Right cardiac atrium (tissue), 5 donors: Measurements from ENCODE around the gene RASA1. TPM values are rescaled to one million over a fixed set of nuclear protein-coding genes. Genes with fewer than 3 reads are reported as not detected.

Source experiments
- ATAC-seq, 2 donors: fragments of 200-7000 bp; cut with Tn5 transposase; one replicate each; pipeline versions ENCODE4 v1.8.0 to v1.9.1; 2020; ENCODE audit warnings: moderate library complexity in 2 of 2, mild to moderate bottlenecking in 1 of 2
- DNase-seq, 3 donors: peaks; one replicate each; pipeline ENCODE4 v3.0.0-alpha.2; 2020
- H3K27ac ChIP-seq: one replicate; pipeline ENCODE4 v1.5.1; 2013; ENCODE audit warnings: mild to moderate bottlenecking, low read length, control low read depth, moderate library complexity
- H3K27me3 ChIP-seq: one replicate; pipeline ENCODE4 v1.6.1; 2013; ENCODE audit not compliant: control insufficient read depth, insufficient read depth
- H3K4me1 ChIP-seq: one replicate; pipeline ENCODE4 v1.6.1; 2013; ENCODE audit warnings: low read length; ENCODE audit not compliant: control insufficient read depth, insufficient read depth
- H3K4me3 ChIP-seq: one replicate; pipeline ENCODE4 v1.5.1; 2013; ENCODE audit warnings: low read length, control low read depth
- H3K9me3 ChIP-seq: one replicate; pipeline ENCODE4 v1.6.1; 2013; ENCODE audit warnings: low read length; ENCODE audit not compliant: control insufficient read depth
- WGBS: extraction: QIAGEN DNeasy Blood & Tissue Kit; methylation state at CpG from one replicate; pipeline ENCODE4 v1.1.7; 2013; 5-methylcytosine and 5-hydroxymethylcytosine counted together
- intact Hi-C, 4 donors: fragments of 100-400 bp; cut with DNase I; formaldehyde crosslinking; loops; one replicate each; pipeline versions ENCODE4 v1.11.0 to v1.14.0; 2022 to 2023
- polyA plus RNA-seq: library from polyadenylated mRNA; stranded (reverse); fragments of 200-250 nt; gene quantifications from one replicate; pipeline ENCODE4 v1.2.3, GENCODE V29; 2013
- total RNA-seq, 4 donors: library from RNA; stranded (reverse); fragmentation: NEBNext Ultra II Directional; extraction: Animal tissue kit (Norgen Biotek cat#: 25700); gene quantifications; one replicate each; pipeline ENCODE4 v1.2.1, GENCODE V29; 2021
- donor health status: healthy with polysubstance abuse.
- donor health status: DM: no; HTN: yes; CAD: no.
- donor health status: DM: no; HTN: no; CAD: no.
- donor health status: DM: no; HTN: yes; CAD: no; lungs with severe emphysema.
- donor health status: DM: yes; HTN: yes; CAD: no.

The RASA1 gene
- total and polyA plus RNA-seq, 5 donors, result 8.7 to 21.2 (median 19.8) TPM

DNA sequence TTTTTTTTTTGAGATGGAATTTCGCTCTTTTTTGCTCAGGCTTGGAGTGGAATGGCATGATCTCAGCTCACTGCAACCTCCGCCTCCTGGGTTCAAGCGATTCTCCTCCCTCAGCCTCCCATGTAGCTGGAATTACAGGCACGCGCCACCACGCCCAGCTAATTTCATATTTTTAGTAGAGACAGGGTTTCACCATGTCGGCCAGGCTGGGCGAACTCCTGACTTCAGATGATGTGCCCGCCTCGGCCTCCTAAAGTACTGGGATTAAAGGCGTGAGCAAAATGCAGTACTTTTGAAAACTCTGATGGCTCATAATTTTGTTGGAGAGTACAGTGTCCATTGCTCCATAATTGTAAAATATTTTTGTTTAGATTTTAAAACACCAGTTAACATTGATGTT lies 92.4 kb downstream of the RASA1 start:
- DNase-seq, result peak in 1 of 3 donors; percentile 20
- no peak for ATAC-seq
- H3K4me3 ChIP-seq, result no peak overlapping the region
- intact Hi-C loops, result no loop called here
- H3K27me3 ChIP-seq, result no peaks in the 10 kb centered on the region
- 89% methylated on average over 11 of the region's 11 CpGs for WGBS
- no peak overlapping the region for H3K27ac ChIP-seq
- peaks cover 1% of the 10 kb centered on the region for H3K4me1 ChIP-seq
- no peaks in the 10 kb centered on the region for H3K9me3 ChIP-seq

DNA sequence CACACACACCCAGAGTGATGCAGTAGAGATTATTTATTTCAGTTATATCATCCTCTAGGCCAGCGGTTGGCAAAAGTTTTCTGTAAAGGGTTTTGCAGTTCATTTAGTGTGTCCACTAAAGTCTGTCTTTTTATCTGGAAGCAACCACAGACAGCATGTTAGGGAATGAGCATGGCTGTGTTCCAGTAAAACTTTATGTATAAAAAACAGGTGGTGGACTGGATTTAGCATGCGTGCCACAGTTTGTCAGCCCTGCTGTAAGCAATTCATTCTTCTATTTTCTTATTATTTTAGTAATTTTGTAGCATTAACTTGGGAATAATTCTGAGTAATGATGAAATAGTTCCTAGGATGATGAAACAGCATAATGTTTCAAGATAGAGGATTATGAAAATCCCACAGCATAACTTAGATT lies 93.4 kb downstream of the RASA1 start:
- WGBS, result 84% methylated on average over 2 of the region's 2 CpGs
- no peaks in the 10 kb centered on the region for H3K9me3 ChIP-seq
- H3K27ac ChIP-seq, result no peak overlapping the region
- intact Hi-C loops, result no loop called here
- ATAC-seq (no peak), DNase-seq (no peak)
- H3K4me3 ChIP-seq, result no peak overlapping the region
- peaks cover 1% of the 10 kb centered on the region for H3K4me1 ChIP-seq
- H3K27me3 ChIP-seq, result no peaks in the 10 kb centered on the region

DNA sequence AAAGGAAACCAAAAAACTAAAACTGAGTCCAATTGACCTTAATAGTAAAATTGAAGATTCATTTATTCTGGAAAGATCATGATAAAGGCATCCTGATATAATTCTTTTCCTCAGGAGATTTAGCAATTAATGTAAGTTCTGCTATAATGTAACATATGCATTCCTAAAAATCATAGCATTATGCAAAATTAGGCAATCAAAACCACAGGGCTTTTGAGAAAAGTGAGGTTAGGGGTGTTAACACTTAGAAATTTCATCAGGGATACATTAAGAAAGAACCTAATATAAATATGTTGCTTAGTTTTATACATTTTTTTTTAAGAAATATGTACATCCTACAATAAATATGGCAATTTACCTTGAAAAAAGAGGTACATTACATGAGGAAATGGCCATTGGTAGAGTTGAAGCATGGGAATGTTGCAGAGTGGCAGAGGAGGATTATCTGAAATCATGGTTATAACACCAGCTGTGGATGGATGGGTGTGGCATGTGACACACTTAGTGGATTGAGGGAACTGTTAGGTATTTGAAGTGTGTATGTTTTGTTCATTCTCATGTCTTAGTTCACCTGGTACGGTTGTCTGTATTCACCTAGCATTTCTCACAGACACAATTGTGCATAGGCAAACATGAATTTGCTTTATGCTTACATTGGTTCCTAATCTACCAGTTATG lies 94.0 kb downstream of the RASA1 start:
- WGBS, result 91% methylated on average over 1 of the region's 1 CpG
- Histone ChIP-seq H3K4me3 (no peak overlapping the region), H3K27me3 (no peaks in the 10 kb centered on the region), H3K4me1 (peaks cover 1% of the 10 kb centered on the region), H3K9me3 (no peaks in the 10 kb centered on the region), H3K27ac (no peak overlapping the region)
- DNase-seq (no peak), ATAC-seq (no peak)
- intact Hi-C loops, result no loop called here

DNA sequence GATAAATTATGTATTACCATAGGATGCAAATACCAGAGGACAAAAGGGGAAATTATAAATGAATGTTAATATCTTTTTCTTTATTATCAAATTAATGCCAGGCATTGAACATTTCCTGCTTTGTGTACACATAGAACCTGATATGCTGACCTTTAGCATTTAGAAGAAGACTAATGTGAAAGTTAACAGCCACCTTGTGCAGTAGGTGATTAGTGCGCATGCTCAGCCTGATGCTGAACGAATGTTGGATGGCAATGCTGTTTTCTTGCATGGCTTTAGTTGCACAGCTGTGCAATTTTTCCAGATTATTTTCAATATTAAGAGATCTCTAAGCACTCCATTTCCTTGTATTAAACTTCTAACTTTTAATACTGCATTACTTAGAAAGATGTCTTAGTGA lies 99.6 kb downstream of the RASA1 start:
- WGBS, result 92% methylated on average over 2 of the region's 2 CpGs
- H3K9me3 ChIP-seq, result no peaks in the 10 kb centered on the region
- H3K4me1 ChIP-seq, result no peaks in the 10 kb centered on the region
- DNase-seq, result no peak
- no peak overlapping the region for H3K27ac ChIP-seq
- ATAC-seq, result no peak
- H3K4me3 ChIP-seq, result no peak overlapping the region
- intact Hi-C loops, result no loop called here
- no peaks in the 10 kb centered on the region for H3K27me3 ChIP-seq

GRCh38 chr5:87368601-87369000 lies 100.9 kb downstream of the RASA1 start:
- Histone ChIP-seq H3K4me3 (peak overlapping the region; percentile 15), H3K27me3 (no peaks in the 10 kb centered on the region), H3K27ac (no peak overlapping the region), H3K4me1 (no peaks in the 10 kb centered on the region), H3K9me3 (no peaks in the 10 kb centered on the region)
- ATAC-seq, result peak in 1 of 2 donors; percentile 52
- WGBS, result 43% methylated on average over 3 of the region's 3 CpGs
- DNase-seq, result no peak
- intact Hi-C loops, result no loop called here

DNA sequence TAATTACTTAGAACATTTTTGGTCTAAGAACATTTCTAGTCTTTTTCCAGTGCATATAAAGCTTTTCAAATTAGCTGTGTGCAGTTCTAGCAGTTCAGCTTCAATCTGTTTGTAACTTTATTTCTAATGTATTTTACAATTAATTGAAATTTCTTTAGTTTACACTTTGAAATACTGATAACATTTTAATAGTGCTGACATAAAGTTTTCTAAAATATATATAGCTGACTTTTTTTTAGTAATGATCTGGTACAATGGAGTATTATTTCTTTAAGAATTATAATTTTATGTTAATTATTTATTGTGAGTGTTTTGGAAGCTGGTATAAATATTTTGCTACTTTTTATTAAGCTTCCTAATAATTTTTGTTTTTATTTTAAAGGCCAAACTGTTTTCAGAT lies 101.7 kb downstream of the RASA1 start:
- no peaks in the 10 kb centered on the region for H3K4me1 ChIP-seq
- DNase-seq (no peak), ATAC-seq (no peak)
- no peak overlapping the region for H3K4me3 ChIP-seq
- H3K27ac ChIP-seq, result no peak overlapping the region
- intact Hi-C loops, result no loop called here
- no peaks in the 10 kb centered on the region for H3K27me3 ChIP-seq
- no peaks in the 10 kb centered on the region for H3K9me3 ChIP-seq

DNA sequence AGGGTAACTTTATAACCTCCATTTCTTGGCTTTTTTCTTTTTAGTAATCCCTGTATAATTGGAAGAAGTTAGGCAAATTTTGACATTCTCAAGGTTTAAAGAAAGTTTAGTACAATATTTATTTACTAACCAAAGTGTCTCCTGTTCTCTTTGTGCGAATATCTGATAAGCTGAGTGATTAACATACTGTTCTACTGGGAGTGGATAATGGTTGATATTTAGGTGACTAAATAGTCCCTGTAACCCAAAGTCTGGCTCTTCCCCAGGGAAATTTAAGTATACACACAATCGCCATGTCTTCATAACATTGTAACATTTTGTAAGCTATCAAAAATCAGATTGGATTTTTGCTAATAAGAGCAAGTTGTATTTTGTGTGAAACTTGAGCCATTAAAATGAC lies 105.0 kb downstream of the RASA1 start:
- 64% methylated on average over 2 of the region's 2 CpGs for WGBS
- Histone ChIP-seq H3K27me3 (no peaks in the 10 kb centered on the region), H3K4me3 (no peak overlapping the region), H3K4me1 (no peaks in the 10 kb centered on the region), H3K9me3 (no peaks in the 10 kb centered on the region), H3K27ac (no peak overlapping the region)
- ATAC-seq, result no peak
- no peak for DNase-seq
- intact Hi-C loops, result no loop called here

DNA sequence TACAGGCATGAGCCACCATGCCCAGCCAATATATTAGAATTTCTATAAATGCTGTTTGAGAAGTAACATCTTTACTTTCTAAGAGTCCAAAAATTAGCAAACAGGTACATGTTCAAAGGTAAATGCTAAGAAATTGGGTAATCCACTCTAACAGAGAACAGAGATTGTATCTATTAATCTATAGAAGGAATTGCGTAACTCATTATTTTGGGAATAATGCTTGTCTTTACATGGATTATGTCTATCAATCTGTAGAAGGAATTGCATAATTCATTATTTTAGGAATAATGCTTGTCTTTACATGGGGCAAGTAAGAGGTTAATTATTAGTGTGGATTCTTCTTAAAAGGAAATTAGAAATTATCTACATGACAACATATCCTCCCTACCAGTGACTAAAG lies 114.5 kb downstream of the RASA1 start:
- WGBS, result 98% methylated on average over 1 of the region's 1 CpG
- H3K4me3 ChIP-seq, result no peak overlapping the region
- H3K27ac ChIP-seq, result no peak overlapping the region
- DNase-seq, result no peak
- H3K27me3 ChIP-seq, result no peaks in the 10 kb centered on the region
- intact Hi-C loops, result no loop called here
- H3K4me1 ChIP-seq, result no peaks in the 10 kb centered on the region
- no peak for ATAC-seq
- no peaks in the 10 kb centered on the region for H3K9me3 ChIP-seq

GRCh38 chr5:87383216-87383615 lies 115.5 kb downstream of the RASA1 start:
- no peaks in the 10 kb centered on the region for H3K27me3 ChIP-seq
- intact Hi-C loops, result no loop called here
- H3K9me3 ChIP-seq, result no peaks in the 10 kb centered on the region
- WGBS, result 83% methylated on average over 1 of the region's 1 CpG
- DNase-seq (no peak), ATAC-seq (no peak)
- no peaks in the 10 kb centered on the region for H3K4me1 ChIP-seq
- no peak overlapping the region for H3K27ac ChIP-seq
- H3K4me3 ChIP-seq, result no peak overlapping the region

- Histone ChIP-seq H3K9me3 (no peaks in the 10 kb centered on the region), H3K4me1 (no peaks in the 10 kb centered on the region), H3K27me3 (no peaks in the 10 kb centered on the region), H3K4me3 (no peak overlapping the region), H3K27ac (no peak overlapping the region)
- WGBS, result 57% methylated on average over 2 of the region's 2 CpGs
- ATAC-seq (no peak), DNase-seq (no peak)
- intact Hi-C loops, result no loop called here
These were observed 118.1 kb downstream of the RASA1 start for GRCh38 chr5:87385802-87386201.

GRCh38 chr5:87388129-87388528 lies 120.4 kb downstream of the RASA1 start:
- Histone ChIP-seq H3K27me3 (no peaks in the 10 kb centered on the region), H3K9me3 (no peaks in the 10 kb centered on the region), H3K4me3 (no peak overlapping the region), H3K4me1 (no peaks in the 10 kb centered on the region), H3K27ac (no peak overlapping the region)
- 57% methylated on average over 2 of the region's 2 CpGs for WGBS
- ATAC-seq, result no peak
- intact Hi-C loops, result no loop called here
- no peak for DNase-seq
